GM23338 (cell line): ENCODE measurements around the gene ADGRB3. TPM values are rescaled to one million over a fixed set of nuclear protein-coding genes. Genes with fewer than 3 reads are reported as not detected.
A peak's percentile ranks its signal among the peaks of the same experiment; 100 is the strongest.

Experiments
- ATAC-seq: fragments of 200-7000 bp; cut with Tn5 transposase; 3 replicates; pipeline ENCODE4 v1.9.1; 2020
- DNase-seq: peaks from one replicate; pipeline ENCODE4 v3.0.0-alpha.2; 2015; ENCODE audit warnings: low spot score
- H2AFZ ChIP-seq: fragments of 200-600 bp; sonication (generic); 2 replicates; pipeline ENCODE4 v1.8.0; 2016; ENCODE audit warnings: antibody characterized with exemption, mild to moderate bottlenecking, moderate library complexity
- H3F3A ChIP-seq: fragments of 200-600 bp; sonication (generic); replicated peaks from 2 replicates; pipeline ENCODE4 v1.8.0; 2017; ENCODE audit warnings: antibody characterized with exemption, mixed run types, low read depth
- H3K27ac ChIP-seq: fragments of 200-600 bp; sonication (generic); 2 replicates; pipeline ENCODE4 v1.6.1; 2016; ENCODE audit warnings: low read depth
- H3K27me3 ChIP-seq: fragments of 200-600 bp; sonication (generic); 2 replicates; pipeline ENCODE4 v1.8.0; 2016; ENCODE audit warnings: mild to moderate bottlenecking, mixed run types, moderate library complexity; ENCODE audit not compliant: insufficient read depth
- H3K36me3 ChIP-seq: fragments of 200-600 bp; sonication (generic); 2 replicates; pipeline ENCODE4 v1.8.0; 2016; ENCODE audit warnings: mild to moderate bottlenecking; ENCODE audit not compliant: insufficient read depth
- H3K4me1 ChIP-seq: fragments of 200-600 bp; sonication (generic); 2 replicates; pipeline ENCODE4 v1.8.0; 2016; ENCODE audit warnings: mild to moderate bottlenecking, moderate library complexity; ENCODE audit not compliant: insufficient read depth
- H3K4me2 ChIP-seq: fragments of 200-600 bp; sonication (generic); 2 replicates; pipeline ENCODE4 v1.7.1; 2017; ENCODE audit warnings: mixed run types
- H3K4me3 ChIP-seq: fragments of 200-600 bp; sonication (generic); 2 replicates; pipeline ENCODE4 v1.6.1; 2016; ENCODE audit warnings: mixed run types
- H3K79me2 ChIP-seq: fragments of 200-600 bp; sonication (generic); replicated peaks from 2 replicates; pipeline ENCODE4 v1.8.0; 2017; ENCODE audit warnings: mild to moderate bottlenecking; ENCODE audit not compliant: insufficient read depth
- H3K9me2 ChIP-seq: fragments of 200-600 bp; sonication (generic); 2 replicates; pipeline ENCODE4 v1.8.0; 2017; ENCODE audit not compliant: insufficient read depth
- H4K20me1 ChIP-seq: fragments of 200-600 bp; sonication (generic); replicated peaks from 2 replicates; pipeline ENCODE4 v1.8.0; 2017; ENCODE audit warnings: mild to moderate bottlenecking; ENCODE audit not compliant: insufficient read depth
- H3K27ac Mint-ChIP-seq: 2 replicates; pipeline ENCODE4 v1.8.0; 2020; ENCODE audit warnings: inconsistent platforms, mild to moderate bottlenecking, moderate library complexity, mixed read lengths
- H3K27me3 Mint-ChIP-seq: 3 replicates; pipeline ENCODE4 v1.8.0; 2022; ENCODE audit warnings: low read depth, mild to moderate bottlenecking, moderate library complexity, mixed read lengths, inconsistent platforms; ENCODE audit not compliant: insufficient read depth, poor library complexity
- H3K36me3 Mint-ChIP-seq: 3 replicates; pipeline ENCODE4 v1.8.0; 2021; ENCODE audit warnings: low read depth, mild to moderate bottlenecking, inconsistent platforms, moderate library complexity, mixed read lengths
- H3K4me1 Mint-ChIP-seq: 3 replicates; pipeline ENCODE4 v1.8.0; 2020; ENCODE audit warnings: mild to moderate bottlenecking, inconsistent platforms, mixed read lengths
- H3K4me3 Mint-ChIP-seq: 3 replicates; pipeline ENCODE4 v1.8.0; 2021; ENCODE audit warnings: moderate library complexity, mild to moderate bottlenecking, inconsistent platforms, mixed read lengths
- H3K9me3 Mint-ChIP-seq: 3 replicates; pipeline ENCODE4 v1.8.0; 2020; ENCODE audit warnings: moderate library complexity, mild to moderate bottlenecking, inconsistent platforms, mixed read lengths
- CREB1 ChIP-seq: fragments of 250-450 bp; sonication (Bioruptor Pico); IDR thresholded peaks from 2 replicates; pipeline ENCODE4 v1.5.0; 2020; ENCODE audit warnings: low read depth, mild to moderate bottlenecking, moderate library complexity
- CTCF ChIP-seq, 2 experiments: fragments of 200-600 bp in 1 of 2; sonication (generic) in 1 of 2; conservative IDR thresholded peaks; 2 replicates each; pipeline versions ENCODE4 v1.5.1 to v1.6.1; 2016 to 2017; ENCODE audit warnings: antibody characterized with exemption in 2 of 2, low read depth in 2 of 2, mild to moderate bottlenecking in 2 of 2, moderate library complexity in 1 of 2
- ETS1 ChIP-seq: IDR thresholded peaks from 2 replicates; pipeline ENCODE4 v1.6.1; 2016; ENCODE audit warnings: antibody characterized with exemption
- EZH2 ChIP-seq: fragments of 200-600 bp; sonication (generic); IDR thresholded peaks from one replicate; pipeline ENCODE4 v1.8.0; 2017; ENCODE audit warnings: antibody characterized with exemption, mild to moderate bottlenecking, low read depth; ENCODE audit not compliant: unreplicated experiment
- EZH2phosphoT487 ChIP-seq: fragments of 200-600 bp; sonication (generic); IDR thresholded peaks from one replicate; pipeline ENCODE4 v1.8.1; 2018; ENCODE audit warnings: antibody characterized with exemption; ENCODE audit not compliant: unreplicated experiment
- POLR2AphosphoS5 ChIP-seq: IDR thresholded peaks from 2 replicates; pipeline ENCODE4 v1.6.1; 2016; ENCODE audit warnings: antibody characterized with exemption, low read depth
- ZNF114 ChIP-seq: fragments of 250-450 bp; sonication (Bioruptor Pico); IDR thresholded peaks from 2 replicates; pipeline ENCODE4 v1.5.0; 2020; ENCODE audit warnings: mild to moderate bottlenecking, moderate library complexity
- ZNF462 ChIP-seq: fragments of 250-450 bp; sonication (Bioruptor Pico); IDR thresholded peaks from 2 replicates; pipeline ENCODE4 v1.5.0; 2020; ENCODE audit warnings: mild to moderate bottlenecking, moderate library complexity
- polyA plus RNA-seq: library from polyadenylated mRNA; unstranded; fragments of >200 nt; fragmentation: Nextera tagmentation; extraction: Ambion mirVana; gene quantifications from 2 replicates; pipeline ENCODE4 v1.2.1, GENCODE V29; 2016
- total RNA-seq: library from RNA; depleted of rRNA; stranded (reverse); fragments of >200 nt; shearing (Covaris generic); gene quantifications from 2 replicates; pipeline ENCODE4 v1.2.3, GENCODE V29; 2014

The ADGRB3 gene
- total and polyA plus RNA-seq, 2 experiments from 2014 or later = 0.92 to 4.0 TPM

GRCh38 chr6:69155467-69155866 is 520.4 kb downstream of the ADGRB3 start:
- Histone ChIP-seq H3K79me2 (no peaks in the 10 kb centered on the region), H3K27me3 (no peaks in the 10 kb centered on the region), H3F3A (no peaks in the 10 kb centered on the region), H3K4me1 (no peaks in the 10 kb centered on the region), H3K4me2 (no peak overlapping the region), H2AFZ (no peak overlapping the region), H4K20me1 (no peaks in the 10 kb centered on the region), H3K9me2 (peaks cover 10% of the 10 kb centered on the region), H3K4me3 (no peak overlapping the region), H3K36me3 (no peaks in the 10 kb centered on the region), H3K27ac (no peak overlapping the region)
- Mint-ChIP-seq H3K36me3 (no peaks in the 10 kb centered on the region), H3K9me3 (no peaks in the 10 kb centered on the region), H3K4me1 (no peaks in the 10 kb centered on the region), H3K27ac (no peak overlapping the region), H3K4me3 (no peak overlapping the region), H3K27me3 (no peaks in the 10 kb centered on the region)
- TF ChIP-seq CTCF (conservative IDR thresholded peaks at IDR 0.05; ENCODE audit: low read depth in 2 of 2) (peak; percentile 31 to 44), ZNF114 (CRISPR knock-in tag) (no peak)
- no peak for ATAC-seq
- DNase-seq = no peak

- DNase-seq = no peak
- H3K27ac ChIP-seq = no peak overlapping the region
Measured at GRCh38 chr6:69162811-69163210, 527.7 kb downstream of the ADGRB3 start.

More at GRCh38 chr6:69162811-69163210, 527.7 kb downstream of the ADGRB3 start:
- H3K4me3 ChIP-seq = no peak overlapping the region
- H3K36me3 ChIP-seq = no peaks in the 10 kb centered on the region
- no peaks in the 10 kb centered on the region for H3K27me3 ChIP-seq
- no peak overlapping the region for H3K27ac Mint-ChIP-seq
- no peaks in the 10 kb centered on the region for H3K9me2 ChIP-seq
- ATAC-seq = no peak
- no peaks in the 10 kb centered on the region for H3K79me2 ChIP-seq
- no peaks in the 10 kb centered on the region for H3K36me3 Mint-ChIP-seq
- H3K4me1 Mint-ChIP-seq = peaks cover 19% of the 10 kb centered on the region
- TF ChIP-seq EZH2phosphoT487 (no peak), CREB1 (CRISPR knock-in tag) (no peak), ZNF114 (CRISPR knock-in tag) (no peak), ZNF462 (CRISPR knock-in tag) (no peak), POLR2AphosphoS5 (no peak), CTCF (conservative IDR thresholded peaks at IDR 0.05; ENCODE audit: low read depth in 2 of 2) (no peak), EZH2 (no peak), ETS1 (no peak)
- no peak overlapping the region for H3K4me3 Mint-ChIP-seq
- H2AFZ ChIP-seq = peak overlapping the region; percentile 15; the same call in 1 of the 2 replicates
- peaks cover 11% of the 10 kb centered on the region for H3K4me1 ChIP-seq
- H3K27me3 Mint-ChIP-seq = peaks cover 1% of the 10 kb centered on the region
- H4K20me1 ChIP-seq = no peaks in the 10 kb centered on the region
- no peaks in the 10 kb centered on the region for H3K9me3 Mint-ChIP-seq
- no peaks in the 10 kb centered on the region for H3F3A ChIP-seq
- H3K4me2 ChIP-seq = no peak overlapping the region
